Measurements from ENCODE around the gene MDC1.

DNA sequence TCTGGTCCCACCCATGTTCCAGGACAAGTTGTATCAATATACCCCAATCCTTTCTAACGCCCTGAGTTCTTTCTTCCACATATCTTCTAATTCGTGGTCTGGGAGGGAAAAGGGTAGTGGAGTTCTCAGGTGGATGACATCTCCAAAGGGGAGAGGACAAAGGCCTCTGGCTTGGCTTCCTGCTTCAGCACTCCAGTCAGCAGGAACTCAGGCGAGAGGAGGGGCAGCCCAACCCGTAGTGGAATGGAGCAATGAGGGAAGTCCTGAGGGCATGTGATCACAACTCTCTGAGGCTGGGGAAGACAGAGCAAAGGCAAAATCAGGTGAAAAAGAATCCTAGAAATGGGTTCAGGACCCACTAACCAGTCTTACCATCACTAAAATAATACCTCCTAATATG is 16.7 kb downstream of the MDC1 start:
- TF ChIP-seq, protein P1, sequence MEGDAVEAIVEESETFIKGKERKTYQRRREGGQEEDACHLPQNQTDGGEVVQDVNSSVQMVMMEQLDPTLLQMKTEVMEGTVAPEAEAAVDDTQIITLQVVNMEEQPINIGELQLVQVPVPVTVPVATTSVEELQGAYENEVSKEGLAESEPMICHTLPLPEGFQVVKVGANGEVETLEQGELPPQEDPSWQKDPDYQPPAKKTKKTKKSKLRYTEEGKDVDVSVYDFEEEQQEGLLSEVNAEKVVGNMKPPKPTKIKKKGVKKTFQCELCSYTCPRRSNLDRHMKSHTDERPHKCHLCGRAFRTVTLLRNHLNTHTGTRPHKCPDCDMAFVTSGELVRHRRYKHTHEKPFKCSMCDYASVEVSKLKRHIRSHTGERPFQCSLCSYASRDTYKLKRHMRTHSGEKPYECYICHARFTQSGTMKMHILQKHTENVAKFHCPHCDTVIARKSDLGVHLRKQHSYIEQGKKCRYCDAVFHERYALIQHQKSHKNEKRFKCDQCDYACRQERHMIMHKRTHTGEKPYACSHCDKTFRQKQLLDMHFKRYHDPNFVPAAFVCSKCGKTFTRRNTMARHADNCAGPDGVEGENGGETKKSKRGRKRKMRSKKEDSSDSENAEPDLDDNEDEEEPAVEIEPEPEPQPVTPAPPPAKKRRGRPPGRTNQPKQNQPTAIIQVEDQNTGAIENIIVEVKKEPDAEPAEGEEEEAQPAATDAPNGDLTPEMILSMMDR (IDR thresholded peaks at IDR 0.05 in 2 of 3, conservative IDR thresholded peaks at IDR 0.05 in 1 of 3; ENCODE audit: borderline replicate concordance in 1 of 3, insufficient read depth in 1 of 3, low read depth in 2 of 3, low read length in 2 of 3): no peak
- TF ChIP-seq FOSL1 (IDR thresholded peaks at IDR 0.05; ENCODE audit: low read depth): no peak
- no peak for TF ChIP-seq CBX3 (IDR thresholded peaks at IDR 0.05; ENCODE audit: low read depth)
